Renal cortex interstitium (tissue), 11 donors: ENCODE measurements around the gene ATP8A1. TPM values are rescaled to one million over a fixed set of nuclear protein-coding genes. Genes with fewer than 3 reads are reported as not detected.
A peak's percentile ranks its signal among the peaks of the same experiment; 100 is the strongest.

Source experiments
- DNase-seq, 11 donors: peaks; one replicate each; pipeline ENCODE4 v3.0.0-alpha.2; 2013; ENCODE audit warnings: low read depth in 9 of 11, low spot score in 4 of 11; ENCODE audit errors: extremely low read depth in 1 of 11
- polyA plus RNA-seq, 3 donors: library from polyadenylated mRNA; unstranded; fragments of 120-200 nt; gene quantifications; one replicate each; pipeline ENCODE4 v1.2.1, GENCODE V29; 2013; ENCODE audit not compliant: insufficient read length in 3 of 3

Gene ATP8A1
- polyA plus RNA-seq, 3 donors = 27.3 to 36.1 (median 31.1) TPM

DNA sequence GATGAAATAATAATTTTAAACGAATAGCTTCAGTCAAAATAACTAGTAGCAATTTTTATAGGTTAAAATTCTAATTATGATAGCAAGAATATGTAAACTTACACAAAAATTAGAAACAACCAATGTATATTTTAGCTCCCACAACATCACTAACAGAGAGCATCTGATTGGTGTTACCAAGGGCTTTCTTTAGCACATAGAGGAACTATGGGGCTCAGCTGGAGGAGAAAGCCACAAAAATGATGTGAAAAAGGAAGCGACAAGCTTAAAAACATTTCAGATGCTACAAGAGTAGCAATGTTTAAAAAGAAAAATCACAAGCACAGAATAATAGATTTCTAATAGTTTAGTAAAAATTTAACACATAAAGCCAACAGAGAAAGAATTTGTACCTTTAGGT, 56.3 kb downstream of the ATP8A1 start:
- no peak for DNase-seq

GRCh38 chr4:42596918-42597317, 60.0 kb downstream of the ATP8A1 start:
- no peak for DNase-seq

- DNase-seq = no peak
Measured at GRCh38 chr4:42594888-42595287, 62.0 kb downstream of the ATP8A1 start.

GRCh38 chr4:42588909-42589308, 68.0 kb downstream of the ATP8A1 start:
- no peak for DNase-seq

DNA sequence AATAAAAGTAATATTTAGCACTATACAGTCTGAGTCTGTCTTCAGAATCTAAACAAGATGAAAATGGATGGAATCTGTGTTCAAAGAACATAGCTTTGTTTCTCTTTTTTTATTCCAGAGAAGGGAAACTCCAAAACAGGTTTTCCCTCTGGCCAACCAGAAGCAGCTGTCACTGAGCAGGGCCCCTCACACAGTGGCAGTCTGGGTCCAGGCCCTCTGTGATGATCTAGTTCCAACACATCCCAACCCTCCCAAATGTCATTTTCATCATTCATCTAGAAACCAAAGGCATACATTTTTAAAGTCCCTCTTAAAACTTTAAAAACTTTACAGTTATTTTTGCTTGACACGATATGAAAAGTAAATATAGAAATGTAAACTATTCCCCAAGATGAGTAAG, 70.1 kb downstream of the ATP8A1 start:
- no peak for DNase-seq

GRCh38 chr4:42579903-42580302, 77.0 kb downstream of the ATP8A1 start:
- no peak for DNase-seq

- DNase-seq = no peak
Measured at GRCh38 chr4:42578187-42578586, 78.7 kb downstream of the ATP8A1 start.

GRCh38 chr4:42574870-42575430, 82.0 kb downstream of the ATP8A1 start:
- no peak for DNase-seq

DNA sequence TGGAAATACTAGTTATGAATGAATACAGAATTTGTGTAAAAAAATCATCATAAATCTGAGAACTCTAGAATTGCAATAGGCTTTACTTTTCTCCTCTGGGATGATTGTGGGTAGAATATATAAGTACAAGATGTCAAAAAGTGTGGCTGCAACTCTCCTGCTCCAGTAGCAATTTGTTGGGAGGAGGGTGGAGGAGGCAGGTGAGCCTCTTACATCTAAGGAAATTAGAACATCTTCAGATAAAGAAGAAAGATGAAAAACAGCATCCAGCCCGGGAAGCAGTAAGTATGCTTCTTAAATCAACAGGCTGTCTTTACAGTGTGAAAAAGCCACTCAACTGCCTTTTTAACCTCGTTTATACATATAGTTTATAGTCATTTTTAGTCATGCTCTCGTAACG, 83.7 kb downstream of the ATP8A1 start:
- DNase-seq = no peak

- no peak for DNase-seq
Measured at GRCh38 chr4:42570221-42570620, 86.7 kb downstream of the ATP8A1 start.

GRCh38 chr4:42568610-42569207, 88.2 kb downstream of the ATP8A1 start:
- peak; percentile 31 to 77 (median 51) for DNase-seq

DNA sequence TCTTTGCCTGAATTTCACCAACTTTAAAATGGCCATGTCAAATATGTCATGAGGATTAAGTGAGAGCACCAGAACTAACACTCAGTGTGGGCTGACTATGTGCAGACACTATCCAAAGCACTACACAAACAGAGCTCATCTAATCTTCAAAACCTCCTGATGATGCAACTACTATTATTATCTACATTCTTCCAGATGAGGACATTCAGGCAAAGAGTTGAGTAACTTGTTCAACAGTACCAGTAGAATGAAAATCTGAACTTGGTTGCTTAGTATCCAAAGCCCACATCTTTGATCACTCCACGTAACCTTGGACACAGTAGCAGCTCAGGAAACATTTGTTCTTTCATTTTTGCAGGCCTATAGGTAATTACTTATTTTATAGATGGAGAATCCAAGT, 90.1 kb downstream of the ATP8A1 start:
- no peak for DNase-seq

GRCh38 chr4:42562016-42562415, 94.9 kb downstream of the ATP8A1 start:
- DNase-seq = no peak

DNA sequence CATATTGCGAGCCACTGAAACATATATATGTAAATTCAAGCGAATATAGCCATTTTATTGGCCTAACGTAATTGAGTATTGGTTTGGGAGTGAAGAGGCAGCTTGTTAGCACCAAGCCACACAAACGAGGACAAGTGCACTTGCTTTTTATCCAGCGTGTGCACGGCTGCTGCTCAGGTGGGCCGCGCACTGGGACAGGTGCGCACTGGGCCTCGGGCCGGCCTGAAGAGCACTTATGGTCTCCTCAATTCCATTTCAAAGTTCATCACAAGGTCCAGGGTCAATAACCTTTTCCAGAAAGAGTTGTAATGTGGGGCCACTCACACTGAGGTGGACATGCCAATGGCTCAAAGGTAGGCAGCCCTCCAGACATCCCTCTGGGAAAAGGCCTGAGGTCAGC, 95.9 kb downstream of the ATP8A1 start:
- no peak for DNase-seq

- peak in 1 of 11 donors; percentile 8 for DNase-seq
Measured at GRCh38 chr4:42560467-42560861, 96.4 kb downstream of the ATP8A1 start.

GRCh38 chr4:42558156-42558555, 98.7 kb downstream of the ATP8A1 start:
- DNase-seq = no peak

DNA sequence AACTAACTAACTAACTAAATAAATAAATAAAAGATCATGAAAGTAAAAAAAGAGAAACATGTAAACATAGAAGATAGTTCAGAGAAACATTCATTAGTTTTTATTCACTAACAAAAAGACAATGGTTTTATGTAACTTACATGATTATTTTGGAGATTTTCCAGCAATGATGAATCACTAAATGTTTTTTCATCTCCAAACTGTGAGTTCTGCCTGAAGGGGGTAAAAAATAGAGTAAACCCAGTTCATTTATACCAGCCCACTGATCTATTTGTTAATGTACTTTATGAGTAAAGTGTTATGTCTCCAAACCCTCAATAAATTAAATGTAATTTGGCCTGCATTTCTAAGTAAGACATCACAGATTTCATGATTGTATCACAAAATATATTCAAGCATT, 101.1 kb downstream of the ATP8A1 start:
- no peak for DNase-seq

GRCh38 chr4:42554072-42554471, 102.8 kb downstream of the ATP8A1 start:
- no peak for DNase-seq

DNA sequence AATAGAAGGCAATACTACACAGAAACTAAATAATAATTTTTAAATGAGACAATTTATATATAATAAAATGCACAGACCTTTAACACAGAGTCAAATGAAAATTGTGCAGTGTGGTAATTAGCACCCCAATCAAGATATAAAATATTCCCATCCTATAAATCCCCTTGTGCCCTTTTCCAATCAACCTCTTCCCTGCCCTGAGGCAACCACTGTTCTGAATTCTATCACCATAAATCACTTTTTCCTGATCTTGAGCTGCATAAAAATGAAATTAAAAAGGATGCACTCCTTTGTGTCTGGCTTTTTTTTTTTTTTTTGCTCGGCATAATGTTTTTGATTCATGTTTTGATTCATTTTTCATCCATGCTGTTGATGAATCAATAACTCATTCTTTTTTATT, 107.0 kb downstream of the ATP8A1 start:
- no peak for DNase-seq

- no peak for DNase-seq
Measured at GRCh38 chr4:42547805-42548204, 109.1 kb downstream of the ATP8A1 start.

DNA sequence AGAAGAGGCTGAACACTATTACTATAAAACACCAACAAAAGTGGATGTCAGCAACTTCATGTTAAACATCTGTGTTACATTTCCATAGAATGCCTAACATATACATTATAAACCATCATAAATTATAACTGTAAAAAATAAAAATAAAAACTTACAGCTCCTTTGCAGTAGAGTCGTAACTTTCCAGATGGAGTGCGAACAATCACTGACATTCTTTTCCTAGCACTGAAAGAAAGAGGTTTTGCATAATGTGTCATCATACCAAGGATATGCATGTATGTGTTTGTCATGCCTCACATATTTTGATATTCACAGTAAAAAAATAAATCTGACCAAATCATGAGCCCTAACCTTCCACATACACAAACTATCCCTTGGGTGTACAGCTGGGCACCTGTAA, 113.1 kb downstream of the ATP8A1 start:
- DNase-seq = no peak
